22Rv1 (cell line): ENCODE data around the gene HSPA12A.

Experiments used
- CTCF ChIP-seq: fragments of 450-650 bp; IDR thresholded peaks from 2 replicates; pipeline ENCODE4 v1.5.1; 2017; ENCODE audit warnings: mild to moderate bottlenecking
- ZFX ChIP-seq: fragments of 450-650 bp; IDR thresholded peaks from 2 replicates; pipeline ENCODE4 v1.6.1; 2017; ENCODE audit warnings: antibody characterized with exemption, borderline replicate concordance

DNA sequence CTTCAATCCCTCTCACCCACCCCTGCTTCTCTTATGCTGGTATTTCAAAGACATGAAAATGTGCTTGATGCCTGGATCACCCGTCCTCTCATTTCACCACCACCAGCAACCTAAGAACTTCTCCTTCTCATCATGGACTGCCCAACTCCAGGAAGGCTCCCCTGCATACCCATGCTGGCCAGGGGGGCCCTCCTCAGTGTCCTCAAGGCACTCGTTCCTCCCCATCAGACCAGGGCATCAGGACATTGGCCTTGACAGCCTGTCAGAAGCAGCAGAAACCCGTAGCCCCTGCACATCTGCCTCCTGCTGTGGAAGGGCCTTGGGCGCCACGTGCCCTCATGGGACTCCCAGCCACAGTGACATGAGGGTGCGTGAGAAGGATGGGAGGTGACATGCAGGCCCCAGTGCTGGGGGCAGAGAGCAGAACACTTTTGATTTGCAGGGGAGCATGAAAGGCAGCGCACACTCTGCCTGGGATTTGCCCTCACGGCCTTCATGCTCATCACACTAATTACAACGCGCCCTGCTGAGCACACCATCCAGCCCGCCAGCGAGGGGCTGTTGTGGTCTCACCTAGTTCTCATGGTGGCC is 1.9 kb upstream of the HSPA12A start:
- no peak for TF ChIP-seq CTCF
- no peak for TF ChIP-seq ZFX
